CD4-positive, alpha-beta T cell treated with Interleukin-17A for 4 hours (primary cell): Measurements from ENCODE around the gene SYT13.

Experiments
- DNase-seq: peaks from one replicate; pipeline ENCODE4 v3.0.0-alpha.2; 2020; ENCODE audit warnings: mixed read lengths

Gene SYT13, protein sequence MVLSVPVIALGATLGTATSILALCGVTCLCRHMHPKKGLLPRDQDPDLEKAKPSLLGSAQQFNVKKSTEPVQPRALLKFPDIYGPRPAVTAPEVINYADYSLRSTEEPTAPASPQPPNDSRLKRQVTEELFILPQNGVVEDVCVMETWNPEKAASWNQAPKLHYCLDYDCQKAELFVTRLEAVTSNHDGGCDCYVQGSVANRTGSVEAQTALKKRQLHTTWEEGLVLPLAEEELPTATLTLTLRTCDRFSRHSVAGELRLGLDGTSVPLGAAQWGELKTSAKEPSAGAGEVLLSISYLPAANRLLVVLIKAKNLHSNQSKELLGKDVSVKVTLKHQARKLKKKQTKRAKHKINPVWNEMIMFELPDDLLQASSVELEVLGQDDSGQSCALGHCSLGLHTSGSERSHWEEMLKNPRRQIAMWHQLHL

GRCh38 chr11:45285930-45286632 is at the start of gene SYT13:
Gene SYT13 (minus strand): TSS chr11:45286341. CDS start chr11:45286207, 134 bp downstream.
- DNase-seq, result no peak

DNA sequence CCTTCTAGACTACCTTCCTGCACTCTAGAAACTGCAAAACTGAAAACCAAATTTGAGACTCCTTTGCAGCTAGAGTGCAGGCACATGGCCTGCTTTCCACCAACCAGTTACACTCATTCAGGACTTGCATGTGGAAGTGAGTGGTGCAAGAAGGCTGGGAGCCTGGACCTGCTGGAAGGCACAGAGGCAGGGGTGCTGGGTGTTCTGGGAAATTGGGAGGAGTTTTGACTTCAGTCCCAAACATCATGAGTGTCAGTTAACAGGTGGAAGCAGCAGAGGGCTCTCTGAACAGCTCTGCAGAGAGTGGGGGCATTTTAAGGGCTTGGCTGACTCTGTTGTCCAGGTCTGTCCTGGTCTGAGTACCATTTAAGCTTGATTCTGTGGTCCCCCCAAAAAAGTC is 49.3 kb upstream of the SYT13 start:
- DNase-seq, result no peak

- no peak for DNase-seq
Observed at GRCh38 chr11:45334836-45335235, 48.7 kb upstream of the SYT13 start.

- DNase-seq, result no peak
Observed at GRCh38 chr11:45334410-45334809, 48.3 kb upstream of the SYT13 start.

DNA sequence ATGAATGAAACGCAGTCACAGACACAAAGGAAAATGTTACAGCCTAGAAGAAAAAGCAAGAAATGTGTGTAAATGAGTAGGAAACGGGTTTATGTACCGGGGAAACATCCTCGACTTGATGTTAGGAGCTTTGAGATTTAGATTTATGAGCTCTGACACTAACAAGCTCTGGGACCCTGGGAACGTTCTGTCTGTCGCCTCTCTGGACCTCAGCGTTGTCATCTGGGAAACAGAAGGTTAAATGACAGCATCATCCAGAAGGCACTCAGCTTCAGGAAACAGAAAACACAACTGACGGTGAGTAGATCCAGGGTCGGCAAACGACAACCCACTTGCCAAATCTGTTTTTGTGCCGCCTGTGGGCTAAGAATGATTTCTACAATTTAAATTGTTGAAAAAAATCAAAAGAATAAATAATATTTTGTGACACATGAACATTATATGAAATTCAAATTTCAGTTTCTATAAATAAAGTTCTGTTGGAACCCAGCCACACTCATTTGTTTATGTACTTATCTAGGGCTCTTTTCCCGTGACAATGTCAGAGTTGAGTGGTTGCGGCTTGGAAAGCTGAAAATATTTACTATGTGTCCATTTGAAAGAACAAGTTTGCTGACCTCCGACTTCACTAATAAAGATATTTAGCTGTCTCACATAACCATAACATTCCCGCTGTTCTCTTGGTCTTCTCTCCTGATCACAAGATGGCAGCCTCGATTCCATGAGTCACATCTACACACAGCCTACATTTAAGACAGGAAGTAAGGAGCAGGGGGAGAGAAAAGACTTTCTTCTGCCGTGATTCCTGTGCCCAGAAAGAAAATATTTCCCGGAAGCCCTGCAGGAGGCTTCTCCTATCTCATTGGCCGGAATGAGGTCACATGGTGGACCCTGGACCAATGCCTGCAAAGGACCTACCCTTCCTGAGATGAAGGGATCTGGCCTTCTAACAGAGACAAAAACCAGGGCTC is 47.1 kb upstream of the SYT13 start:
- DNase-seq, result no peak

DNA sequence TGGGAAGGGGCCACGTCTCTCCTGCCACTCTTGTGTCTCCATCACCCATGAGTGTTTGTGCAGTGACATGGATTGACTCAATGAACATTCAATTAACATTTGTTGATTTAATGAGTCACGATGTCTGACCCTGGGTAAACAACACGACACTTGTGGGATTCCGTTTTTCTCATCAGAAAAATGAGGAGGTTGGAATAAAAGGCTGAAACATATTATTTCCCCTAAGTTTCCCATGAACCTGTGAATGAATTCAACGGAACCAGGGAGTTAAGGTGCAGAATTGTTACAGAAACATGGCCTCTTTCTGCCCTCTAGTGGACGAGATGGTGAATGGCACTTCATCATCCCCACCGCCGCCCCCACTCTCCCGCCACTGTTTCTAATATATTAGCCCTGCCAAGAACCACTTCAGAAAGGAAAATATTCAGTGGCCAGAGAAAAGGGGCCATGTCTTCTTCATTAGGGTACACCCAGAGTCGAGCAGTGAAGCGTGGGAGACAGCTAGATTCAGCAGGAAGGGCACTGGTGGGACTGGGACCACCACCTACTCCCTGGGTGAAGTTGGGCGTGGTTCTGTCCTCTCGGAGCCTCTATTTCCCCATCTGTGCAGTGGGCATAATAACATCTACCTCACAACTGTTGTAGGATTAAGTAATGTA is 46.3 kb upstream of the SYT13 start:
- peak; percentile 51 for DNase-seq

DNA sequence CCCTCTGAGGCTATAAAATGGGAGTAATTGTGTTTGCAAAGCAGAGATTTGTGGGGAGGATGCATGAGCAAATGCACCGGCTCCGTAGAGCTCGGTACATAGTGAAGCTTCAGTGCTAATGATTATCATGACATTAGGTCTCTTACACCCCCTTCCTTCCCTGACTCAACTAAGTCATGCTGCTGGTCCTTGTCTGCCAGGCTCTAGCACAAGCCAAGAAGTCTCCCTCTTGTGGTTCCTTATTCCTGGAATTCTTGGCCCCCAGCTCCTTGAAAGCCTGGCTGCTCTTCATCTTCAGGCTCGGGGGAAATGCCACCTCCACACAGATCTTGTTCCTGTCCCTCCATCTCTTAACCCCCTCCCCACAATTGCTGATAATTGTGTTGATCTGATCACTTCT is 45.7 kb upstream of the SYT13 start:
- DNase-seq, result no peak

GRCh38 chr11:45328726-45329125 is 42.6 kb upstream of the SYT13 start:
- no peak for DNase-seq

GRCh38 chr11:45324459-45324858 is 38.3 kb upstream of the SYT13 start:
- no peak for DNase-seq

DNA sequence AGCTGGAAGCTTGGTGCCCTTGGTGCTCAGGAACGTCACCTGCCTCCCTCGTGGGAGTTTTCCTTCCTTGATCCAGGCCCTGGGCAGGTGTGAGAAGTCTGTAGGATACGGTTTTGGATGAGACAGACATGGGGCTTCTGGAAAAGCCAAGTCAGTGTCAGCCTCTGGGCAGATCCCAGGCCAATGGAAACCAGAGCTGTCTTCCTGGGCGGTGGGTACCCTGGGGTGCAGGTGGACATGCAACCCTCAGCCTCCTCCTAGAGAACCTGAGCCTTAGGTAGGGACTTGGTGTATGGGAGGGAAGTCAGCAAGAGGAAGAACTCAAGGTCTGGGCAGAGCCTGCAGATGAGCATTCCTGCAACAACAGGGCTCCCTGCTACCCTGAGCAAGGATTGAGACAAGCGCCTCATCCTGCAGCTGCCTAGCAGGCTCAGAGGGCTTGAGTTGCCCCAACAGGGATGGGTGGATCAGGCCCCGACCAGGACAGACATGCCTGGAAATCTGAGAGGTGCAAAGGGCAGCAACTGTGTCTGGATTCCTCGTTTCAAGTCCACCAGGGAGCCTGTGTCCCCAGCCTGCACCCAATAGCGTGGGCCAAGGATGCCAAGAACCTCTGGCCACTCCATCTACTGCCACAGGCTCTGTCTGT is 37.6 kb upstream of the SYT13 start:
- no peak for DNase-seq

- no peak for DNase-seq
Observed at GRCh38 chr11:45322891-45323600, 36.9 kb upstream of the SYT13 start.

GRCh38 chr11:45322111-45322705 is 36.1 kb upstream of the SYT13 start:
- no peak for DNase-seq

GRCh38 chr11:45321669-45322068 is 35.5 kb upstream of the SYT13 start:
- DNase-seq, result no peak

DNA sequence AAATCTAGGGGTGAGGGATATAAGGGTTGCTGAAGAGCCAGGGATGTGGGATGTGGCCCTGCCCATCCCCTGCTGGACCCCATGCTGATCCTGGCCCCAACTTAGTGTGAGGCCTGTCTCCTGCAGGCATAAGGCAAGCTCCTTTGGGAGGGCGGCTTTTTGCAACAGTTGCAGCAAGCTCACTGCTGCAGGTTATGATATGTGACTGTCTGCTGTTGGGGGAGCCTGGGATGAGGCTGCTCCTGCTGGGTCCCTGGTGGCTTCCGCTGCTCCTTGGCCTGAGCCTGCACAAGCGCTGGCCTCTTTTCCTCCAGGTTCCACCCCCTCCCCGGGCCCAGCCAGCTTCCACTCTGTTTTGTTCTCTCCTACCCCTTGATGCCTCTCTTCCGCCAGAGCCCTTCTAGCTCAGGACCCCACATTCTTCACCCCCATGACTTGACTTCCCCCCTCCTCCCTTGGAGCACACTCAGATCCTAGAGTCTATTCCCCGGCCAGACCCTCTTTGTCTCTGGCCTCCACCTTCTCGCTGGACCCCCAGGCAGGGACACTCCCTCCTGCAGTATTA is 35.0 kb upstream of the SYT13 start:
- no peak for DNase-seq

GRCh38 chr11:45320371-45320770 is 34.2 kb upstream of the SYT13 start:
- no peak for DNase-seq

GRCh38 chr11:45319077-45319476 is 32.9 kb upstream of the SYT13 start:
- DNase-seq, result no peak

GRCh38 chr11:45318516-45318915 is 32.4 kb upstream of the SYT13 start:
- DNase-seq, result no peak

- DNase-seq, result no peak
Observed at GRCh38 chr11:45316258-45316657, 30.1 kb upstream of the SYT13 start.

GRCh38 chr11:45314900-45315299 is 28.8 kb upstream of the SYT13 start:
- DNase-seq, result no peak

- no peak for DNase-seq
Observed at GRCh38 chr11:45313171-45313865, 27.2 kb upstream of the SYT13 start.
